DND-41 (cell line): Measurements from ENCODE around the gene ANAPC13.

Experiments used
- ATAC-seq: fragments of 200-7000 bp; cut with Tn5 transposase; 3 replicates; pipeline ENCODE4 v1.9.1; 2021; ENCODE audit warnings: low read depth; ENCODE audit not compliant: insufficient read depth
- DNase-seq: peaks from one replicate; pipeline ENCODE4 v3.0.0-alpha.2; 2020
- H2AFZ ChIP-seq: 2 replicates; pipeline ENCODE4 v1.6.0; 2012; ENCODE audit warnings: low read depth, low read length
- H3K27ac ChIP-seq: 2 replicates; pipeline ENCODE4 v1.5.1; 2012; ENCODE audit warnings: low read length, inconsistent platforms
- H3K27me3 ChIP-seq: fragments of 200-600 bp; sonication (generic); 2 replicates; pipeline ENCODE4 v1.6.0; 2012; ENCODE audit warnings: low read length, mild to moderate bottlenecking, inconsistent platforms; ENCODE audit not compliant: insufficient read depth, poor library complexity
- H3K36me3 ChIP-seq: 2 replicates; pipeline ENCODE4 v1.5.1; 2012; ENCODE audit warnings: low read length, inconsistent platforms; ENCODE audit not compliant: insufficient read depth
- H3K4me1 ChIP-seq: 2 replicates; pipeline ENCODE4 v1.5.1; 2012; ENCODE audit warnings: mild to moderate bottlenecking, low read length; ENCODE audit not compliant: insufficient read depth
- H3K4me2 ChIP-seq: 2 replicates; pipeline ENCODE4 v1.6.0; 2012; ENCODE audit warnings: mild to moderate bottlenecking, moderate library complexity, low read length, inconsistent platforms; ENCODE audit not compliant: insufficient read depth
- H3K4me3 ChIP-seq, 2 experiments: fragments of 200-600 bp in 1 of 2; shearing (Covaris generic) in 1 of 2; 2 replicates each; pipeline ENCODE4 v1.5.1; 2012 to 2016; ENCODE audit warnings: inconsistent platforms in 2 of 2, low read length in 2 of 2, mild to moderate bottlenecking in 2 of 2, low read depth in 1 of 2, moderate library complexity in 1 of 2
- H3K79me2 ChIP-seq: 2 replicates; pipeline ENCODE4 v1.6.0; 2012; ENCODE audit warnings: low read length, inconsistent platforms; ENCODE audit not compliant: insufficient read depth
- H3K9ac ChIP-seq: 2 replicates; pipeline ENCODE4 v1.6.0; 2012; ENCODE audit warnings: low read depth, mild to moderate bottlenecking, inconsistent platforms, low read length, moderate library complexity
- H3K9me3 ChIP-seq: 2 replicates; pipeline ENCODE4 v1.5.1; 2012; ENCODE audit warnings: low read length, moderate library complexity, mild to moderate bottlenecking, inconsistent platforms; ENCODE audit not compliant: insufficient read depth, severe bottlenecking
- H4K20me1 ChIP-seq: 2 replicates; pipeline ENCODE4 v1.6.0; 2012; ENCODE audit warnings: low read length; ENCODE audit not compliant: insufficient read depth
- CTCF ChIP-seq: IDR thresholded peaks from 2 replicates; pipeline ENCODE4 v1.5.1; 2012; ENCODE audit warnings: borderline replicate concordance, low read length, moderate library complexity, mild to moderate bottlenecking; ENCODE audit not compliant: poor library complexity, severe bottlenecking; ENCODE audit errors: extremely low read depth
- EZH2 ChIP-seq: IDR thresholded peaks from 3 replicates; pipeline ENCODE4 v1.6.1; 2012; ENCODE audit warnings: borderline replicate concordance, low read depth, mild to moderate bottlenecking, moderate library complexity, low read length, inconsistent platforms; ENCODE audit not compliant: severe bottlenecking

Gene ANAPC13

GRCh38 chr3:134527538-134528186 lies 41.9 kb upstream of the ANAPC13 start:
- H3K9me3 ChIP-seq: peaks cover 24% of the 10 kb centered on the region
- no peak overlapping the region for H2AFZ ChIP-seq
- peaks cover 17% of the 10 kb centered on the region for H3K36me3 ChIP-seq
- H3K79me2 ChIP-seq: peaks cover 42% of the 10 kb centered on the region
- H3K4me2 ChIP-seq: no peak overlapping the region
- TF ChIP-seq CTCF: no peak
- no peak for TF ChIP-seq EZH2
- peaks cover 9% of the 10 kb centered on the region; the same call in 1 of the 2 replicates for H4K20me1 ChIP-seq
- H3K4me3 ChIP-seq: no peak overlapping the region
- no peak overlapping the region for H3K27ac ChIP-seq
- no peak for DNase-seq
- H3K4me1 ChIP-seq: no peaks in the 10 kb centered on the region
- no peak overlapping the region for H3K9ac ChIP-seq
- ATAC-seq: no peak
- H3K27me3 ChIP-seq: no peaks in the 10 kb centered on the region

- H3K27ac ChIP-seq: no peak overlapping the region
- H2AFZ ChIP-seq: no peak overlapping the region
- no peak overlapping the region for H3K9ac ChIP-seq
- no peak overlapping the region for H3K4me3 ChIP-seq
- peak; percentile 62 for TF ChIP-seq CTCF
- no peak for TF ChIP-seq EZH2
- peaks cover 9% of the 10 kb centered on the region; the same call in 1 of the 2 replicates for H4K20me1 ChIP-seq
- no peak overlapping the region for H3K4me2 ChIP-seq
- peak; percentile 60; the same call in 1 of the 3 replicates for ATAC-seq
- H3K9me3 ChIP-seq: peaks cover 29% of the 10 kb centered on the region
- peak; percentile 27 for DNase-seq
- no peaks in the 10 kb centered on the region for H3K27me3 ChIP-seq
- H3K79me2 ChIP-seq: peaks cover 47% of the 10 kb centered on the region
- no peaks in the 10 kb centered on the region for H3K4me1 ChIP-seq
- peaks cover 20% of the 10 kb centered on the region; the same call in 1 of the 2 replicates for H3K36me3 ChIP-seq
Observed at GRCh38 chr3:134527037-134527436, 41.3 kb upstream of the ANAPC13 start.

GRCh38 chr3:134526319-134526718 lies 40.5 kb upstream of the ANAPC13 start:
- H3K4me1 ChIP-seq: no peaks in the 10 kb centered on the region
- ATAC-seq: no peak
- no peak overlapping the region for H3K27ac ChIP-seq
- H3K4me2 ChIP-seq: no peak overlapping the region
- peaks cover 50% of the 10 kb centered on the region for H3K79me2 ChIP-seq
- DNase-seq: no peak
- H3K27me3 ChIP-seq: no peaks in the 10 kb centered on the region
- no peak overlapping the region for H2AFZ ChIP-seq
- peaks cover 22% of the 10 kb centered on the region; the same call in 1 of the 2 replicates for H3K36me3 ChIP-seq
- H4K20me1 ChIP-seq: peaks cover 9% of the 10 kb centered on the region; the same call in 1 of the 2 replicates
- peaks cover 29% of the 10 kb centered on the region for H3K9me3 ChIP-seq
- TF ChIP-seq CTCF (no peak), EZH2 (no peak)
- H3K4me3 ChIP-seq: no peak overlapping the region
- no peak overlapping the region for H3K9ac ChIP-seq
